Astrocyte (in vitro differentiated cells and primary cell): ENCODE results near the gene NECTIN4. TPM values are rescaled to one million over a fixed set of nuclear protein-coding genes. Genes with fewer than 3 reads are reported as not detected.
"Not testable (repeated sequence)": the region's sequence is repeated elsewhere in the genome, so short reads cannot be mapped to it uniquely, and the experiment has no call there.

Experiments used
- DNase-seq: peaks from one replicate; pipeline ENCODE4 v3.0.0-alpha.2; 2010; ENCODE audit warnings: low read depth
- FAIRE-seq: peaks from 2 replicates; lab custom pipeline; 2011; peaks lifted over from hg19 to GRCh38; lab: Jason Lieb, UNC
- H2AFZ ChIP-seq: 2 replicates; pipeline ENCODE4 v1.6.0; 2012; ENCODE audit warnings: low read depth, low read length, inconsistent platforms
- H3K27ac ChIP-seq: 2 replicates; pipeline ENCODE4 v1.5.1; 2011; ENCODE audit warnings: low read depth, low read length, inconsistent platforms
- H3K27me3 ChIP-seq: 2 replicates; pipeline ENCODE4 v1.6.0; 2011; ENCODE audit warnings: low read length, inconsistent platforms; ENCODE audit not compliant: insufficient read depth
- H3K36me3 ChIP-seq: 2 replicates; pipeline ENCODE4 v1.5.1; 2011; ENCODE audit warnings: low read length, inconsistent platforms; ENCODE audit not compliant: insufficient read depth
- H3K4me1 ChIP-seq: 2 replicates; pipeline ENCODE4 v1.5.1; 2011; ENCODE audit warnings: low read length, inconsistent platforms; ENCODE audit not compliant: insufficient read depth
- H3K4me2 ChIP-seq: 2 replicates; pipeline ENCODE4 v1.6.0; 2012; ENCODE audit warnings: low read length, inconsistent platforms
- H3K4me3 ChIP-seq: 2 replicates; pipeline ENCODE4 v1.5.1; 2011; ENCODE audit warnings: low read depth, mild to moderate bottlenecking, low read length, inconsistent platforms; ENCODE audit not compliant: insufficient read depth
- H3K79me2 ChIP-seq: 2 replicates; pipeline ENCODE4 v1.6.0; 2012; ENCODE audit warnings: mild to moderate bottlenecking, low read length, inconsistent platforms; ENCODE audit not compliant: insufficient read depth
- H3K9ac ChIP-seq: 2 replicates; pipeline ENCODE4 v1.6.0; 2012; ENCODE audit warnings: mild to moderate bottlenecking, low read length, inconsistent platforms
- H3K9me3 ChIP-seq: 2 replicates; pipeline ENCODE4 v1.5.1; 2012; ENCODE audit warnings: low read depth, mild to moderate bottlenecking, low read length, inconsistent platforms; ENCODE audit not compliant: insufficient read depth
- H4K20me1 ChIP-seq: 2 replicates; pipeline ENCODE4 v1.6.0; 2012; ENCODE audit warnings: low read length, inconsistent platforms; ENCODE audit not compliant: insufficient read depth
- H3K27ac Mint-ChIP-seq: one replicate; pipeline ENCODE4 v1.8.0; 2021; ENCODE audit warnings: mild to moderate bottlenecking, mixed read lengths; ENCODE audit not compliant: unreplicated experiment
- H3K27me3 Mint-ChIP-seq: one replicate; pipeline ENCODE4 v1.8.0; 2021; ENCODE audit warnings: low read depth, mixed read lengths; ENCODE audit not compliant: unreplicated experiment
- H3K36me3 Mint-ChIP-seq: one replicate; pipeline ENCODE4 v1.8.0; 2021; ENCODE audit warnings: low read depth, mixed read lengths; ENCODE audit not compliant: unreplicated experiment
- H3K4me1 Mint-ChIP-seq: one replicate; pipeline ENCODE4 v1.8.0; 2021; ENCODE audit warnings: low read depth, mixed read lengths; ENCODE audit not compliant: unreplicated experiment
- H3K4me3 Mint-ChIP-seq: one replicate; pipeline ENCODE4 v1.8.0; 2021; ENCODE audit warnings: mild to moderate bottlenecking, moderate library complexity, mixed read lengths; ENCODE audit not compliant: unreplicated experiment
- H3K9me3 Mint-ChIP-seq: one replicate; pipeline ENCODE4 v1.8.0; 2021; ENCODE audit warnings: mild to moderate bottlenecking, mixed read lengths; ENCODE audit not compliant: unreplicated experiment
- EZH2 ChIP-seq: IDR thresholded peaks from 2 replicates; pipeline ENCODE4 v1.6.1; 2012; ENCODE audit warnings: mild to moderate bottlenecking, low read length, inconsistent platforms; ENCODE audit not compliant: insufficient read depth
- total RNA-seq: library from RNA; stranded (reverse); gene quantifications from 2 replicates; pipeline ENCODE4 v1.2.1, GENCODE V29; 2021
- TF ChIP-seq, protein P1 (sequence below): IDR thresholded peaks from 2 replicates; pipeline ENCODE4 v1.5.1; 2011; ENCODE audit warnings: low read depth, mild to moderate bottlenecking, inconsistent platforms, low read length, moderate library complexity; ENCODE audit not compliant: insufficient read depth

Gene NECTIN4
- total RNA-seq, 1 donor from 2014 or later, result 1.9 TPM

- no peaks in the 10 kb centered on the region for H3K9me3 ChIP-seq
- no peak overlapping the region for H3K4me3 ChIP-seq
- H3K4me1 Mint-ChIP-seq, result no peaks in the 10 kb centered on the region
- no peaks in the 10 kb centered on the region for H4K20me1 ChIP-seq
- no peak overlapping the region for H2AFZ ChIP-seq
- H3K27ac Mint-ChIP-seq, result no peak overlapping the region
- TF ChIP-seq EZH2, result no peak
- TF ChIP-seq, protein P1, sequence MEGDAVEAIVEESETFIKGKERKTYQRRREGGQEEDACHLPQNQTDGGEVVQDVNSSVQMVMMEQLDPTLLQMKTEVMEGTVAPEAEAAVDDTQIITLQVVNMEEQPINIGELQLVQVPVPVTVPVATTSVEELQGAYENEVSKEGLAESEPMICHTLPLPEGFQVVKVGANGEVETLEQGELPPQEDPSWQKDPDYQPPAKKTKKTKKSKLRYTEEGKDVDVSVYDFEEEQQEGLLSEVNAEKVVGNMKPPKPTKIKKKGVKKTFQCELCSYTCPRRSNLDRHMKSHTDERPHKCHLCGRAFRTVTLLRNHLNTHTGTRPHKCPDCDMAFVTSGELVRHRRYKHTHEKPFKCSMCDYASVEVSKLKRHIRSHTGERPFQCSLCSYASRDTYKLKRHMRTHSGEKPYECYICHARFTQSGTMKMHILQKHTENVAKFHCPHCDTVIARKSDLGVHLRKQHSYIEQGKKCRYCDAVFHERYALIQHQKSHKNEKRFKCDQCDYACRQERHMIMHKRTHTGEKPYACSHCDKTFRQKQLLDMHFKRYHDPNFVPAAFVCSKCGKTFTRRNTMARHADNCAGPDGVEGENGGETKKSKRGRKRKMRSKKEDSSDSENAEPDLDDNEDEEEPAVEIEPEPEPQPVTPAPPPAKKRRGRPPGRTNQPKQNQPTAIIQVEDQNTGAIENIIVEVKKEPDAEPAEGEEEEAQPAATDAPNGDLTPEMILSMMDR, result no peak
- H3K36me3 Mint-ChIP-seq, result peaks cover 3% of the 10 kb centered on the region
- no peak overlapping the region for H3K4me3 Mint-ChIP-seq
- no peaks in the 10 kb centered on the region for H3K79me2 ChIP-seq
- H3K27me3 Mint-ChIP-seq, result no peaks in the 10 kb centered on the region
- H3K36me3 ChIP-seq, result no peaks in the 10 kb centered on the region
- H3K9ac ChIP-seq, result no peak overlapping the region
- H3K27ac ChIP-seq, result no peak overlapping the region
- no peaks in the 10 kb centered on the region for H3K9me3 Mint-ChIP-seq
- H3K4me2 ChIP-seq, result no peak overlapping the region
- DNase-seq, result no peak
- no peaks in the 10 kb centered on the region for H3K27me3 ChIP-seq
- FAIRE-seq, result no peak
- H3K4me1 ChIP-seq, result no peaks in the 10 kb centered on the region
These were observed 57.5 kb downstream of the NECTIN4 start for GRCh38 chr1:161031874-161032273.

- not testable (repeated sequence) for FAIRE-seq, H3K36me3 ChIP-seq, H3K27me3 ChIP-seq, H3K4me1 Mint-ChIP-seq, H3K36me3 Mint-ChIP-seq, H3K27me3 Mint-ChIP-seq, DNase-seq, H3K4me1 ChIP-seq, H3K4me3 ChIP-seq, H2AFZ ChIP-seq, H3K4me3 Mint-ChIP-seq, H3K9me3 ChIP-seq, H3K4me2 ChIP-seq, H3K9me3 Mint-ChIP-seq, H3K79me2 ChIP-seq, H4K20me1 ChIP-seq, H3K27ac Mint-ChIP-seq, H3K27ac ChIP-seq, H3K9ac ChIP-seq
These were observed 59.9 kb downstream of the NECTIN4 start for GRCh38 chr1:161029466-161029865.

GRCh38 chr1:161026954-161027353 lies 62.4 kb downstream of the NECTIN4 start:
- H3K79me2 ChIP-seq, H3K27ac Mint-ChIP-seq, H3K27me3 ChIP-seq, H3K4me3 Mint-ChIP-seq, H3K9me3 ChIP-seq, H3K4me2 ChIP-seq, H3K4me1 ChIP-seq, H3K4me1 Mint-ChIP-seq, H3K9me3 Mint-ChIP-seq, H2AFZ ChIP-seq, H3K27me3 Mint-ChIP-seq, H3K36me3 ChIP-seq, DNase-seq, H4K20me1 ChIP-seq, H3K4me3 ChIP-seq, FAIRE-seq, H3K9ac ChIP-seq, H3K36me3 Mint-ChIP-seq, H3K27ac ChIP-seq: not testable (repeated sequence)

- H3K4me3 ChIP-seq, H3K27ac ChIP-seq, H3K36me3 ChIP-seq, FAIRE-seq, H4K20me1 ChIP-seq, H2AFZ ChIP-seq, H3K4me3 Mint-ChIP-seq, H3K9me3 Mint-ChIP-seq, DNase-seq, H3K4me2 ChIP-seq, H3K27ac Mint-ChIP-seq, H3K27me3 Mint-ChIP-seq, H3K9me3 ChIP-seq, H3K9ac ChIP-seq, H3K36me3 Mint-ChIP-seq, H3K79me2 ChIP-seq: not testable (repeated sequence)
- H3K4me1 Mint-ChIP-seq, result peaks cover 24% of the 10 kb centered on the region
- Histone ChIP-seq H3K27me3 (peaks cover 27% of the 10 kb centered on the region), H3K4me1 (peaks cover 12% of the 10 kb centered on the region)
These were observed 66.9 kb downstream of the NECTIN4 start for GRCh38 chr1:161022432-161022831.
